B cell (primary cell): ENCODE data around the gene WDR43.

ENCODE experiments used
- EZH2 ChIP-seq: IDR thresholded peaks from 2 replicates; pipeline ENCODE4 v1.6.1; 2012; ENCODE audit warnings: borderline replicate concordance, low read depth, mild to moderate bottlenecking, moderate library complexity, low read length; ENCODE audit not compliant: insufficient read depth, poor library complexity, severe bottlenecking
- TF ChIP-seq, protein P1 (sequence below): fragments of 200-600 bp; IDR thresholded peaks from one replicate; pipeline ENCODE4 v1.8.0; 2022; ENCODE audit warnings: antibody characterized with exemption, mild to moderate bottlenecking

DNA sequence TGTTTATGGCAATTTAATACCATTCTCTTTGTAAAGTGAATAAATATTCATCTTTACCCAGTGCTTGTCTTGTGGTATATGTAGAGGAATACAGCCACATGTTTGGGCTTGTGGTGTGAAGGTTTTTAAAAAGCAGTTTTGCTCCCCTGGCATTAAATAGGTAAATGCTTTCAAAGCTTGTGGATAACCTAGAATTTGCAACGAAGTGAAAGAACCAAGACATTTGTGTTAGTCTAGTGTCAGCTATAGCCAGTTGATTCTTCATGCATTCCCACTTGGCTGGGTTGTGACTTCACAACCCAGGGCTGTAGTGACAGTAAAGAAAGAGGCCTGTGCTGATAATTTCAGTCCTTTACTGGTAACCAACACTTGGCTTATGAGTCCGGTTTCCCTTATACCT is 53.7 kb downstream of the WDR43 start:
- TF ChIP-seq, protein P1, sequence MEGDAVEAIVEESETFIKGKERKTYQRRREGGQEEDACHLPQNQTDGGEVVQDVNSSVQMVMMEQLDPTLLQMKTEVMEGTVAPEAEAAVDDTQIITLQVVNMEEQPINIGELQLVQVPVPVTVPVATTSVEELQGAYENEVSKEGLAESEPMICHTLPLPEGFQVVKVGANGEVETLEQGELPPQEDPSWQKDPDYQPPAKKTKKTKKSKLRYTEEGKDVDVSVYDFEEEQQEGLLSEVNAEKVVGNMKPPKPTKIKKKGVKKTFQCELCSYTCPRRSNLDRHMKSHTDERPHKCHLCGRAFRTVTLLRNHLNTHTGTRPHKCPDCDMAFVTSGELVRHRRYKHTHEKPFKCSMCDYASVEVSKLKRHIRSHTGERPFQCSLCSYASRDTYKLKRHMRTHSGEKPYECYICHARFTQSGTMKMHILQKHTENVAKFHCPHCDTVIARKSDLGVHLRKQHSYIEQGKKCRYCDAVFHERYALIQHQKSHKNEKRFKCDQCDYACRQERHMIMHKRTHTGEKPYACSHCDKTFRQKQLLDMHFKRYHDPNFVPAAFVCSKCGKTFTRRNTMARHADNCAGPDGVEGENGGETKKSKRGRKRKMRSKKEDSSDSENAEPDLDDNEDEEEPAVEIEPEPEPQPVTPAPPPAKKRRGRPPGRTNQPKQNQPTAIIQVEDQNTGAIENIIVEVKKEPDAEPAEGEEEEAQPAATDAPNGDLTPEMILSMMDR: no peak
- no peak for TF ChIP-seq EZH2
